H54 (cell line): ENCODE results near the gene RPS15A.
A peak's percentile ranks its signal among the peaks of the same experiment; 100 is the strongest.
"Not testable (repeated sequence)": the region's sequence is repeated elsewhere in the genome, so short reads cannot be mapped to it uniquely, and the experiment has no call there.

ENCODE experiments used
- DNase-seq: peaks from one replicate; pipeline ENCODE4 v3.0.0; 2011; ENCODE audit warnings: low spot score, mixed read lengths; ENCODE audit not compliant: insufficient read length
- FAIRE-seq: peaks from 3 replicates; lab custom pipeline; 2011; peaks lifted over from hg19 to GRCh38; lab: Jason Lieb, UNC
- POLR2A ChIP-seq: IDR thresholded peaks from 2 replicates; pipeline ENCODE4 v1.6.1; 2011; ENCODE audit warnings: low read depth, mild to moderate bottlenecking, low read length

RPS15A gene

DNA sequence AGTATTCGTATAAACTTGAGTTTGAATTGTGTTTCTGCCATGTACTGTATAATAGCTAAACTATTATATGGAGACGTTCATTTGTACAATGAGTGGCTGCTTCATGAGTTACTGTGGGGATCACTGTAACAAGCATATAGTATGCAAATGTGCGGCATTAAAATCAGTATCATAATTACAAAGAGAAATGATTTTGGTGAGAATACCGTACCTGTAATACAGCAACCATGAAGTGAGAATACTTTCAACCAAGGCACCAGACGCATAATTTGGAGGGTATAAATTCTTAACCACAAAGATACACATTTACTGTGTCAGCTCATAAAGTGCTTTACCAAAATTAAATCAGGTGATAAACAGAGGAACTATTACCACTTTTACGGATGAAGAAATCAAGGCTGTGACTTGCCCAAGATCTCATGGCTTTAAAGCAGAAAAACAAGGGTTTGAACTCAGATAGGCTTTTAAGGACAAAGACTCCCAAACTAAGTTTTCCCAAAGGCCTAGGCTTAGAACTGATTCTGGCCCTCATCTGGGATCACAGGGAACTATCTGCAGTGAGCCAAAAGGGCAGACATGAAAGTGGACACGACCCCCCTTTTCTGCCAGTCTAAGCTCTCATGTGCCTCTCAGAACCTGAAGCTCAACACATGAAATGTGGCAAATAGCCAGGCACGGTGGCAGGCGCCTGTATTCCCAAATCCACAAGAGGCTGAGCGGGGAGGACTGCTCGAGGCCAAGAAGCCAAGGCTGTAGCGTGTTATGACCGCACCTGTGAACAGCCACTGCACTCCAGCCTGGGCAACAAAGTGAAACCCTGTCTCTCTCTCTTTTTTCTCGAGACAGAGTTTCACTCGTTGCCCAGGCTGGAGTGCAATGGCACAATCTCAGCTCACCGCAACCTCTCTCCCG lies 6.4 kb downstream of the RPS15A start:
- DNase-seq (no peak), FAIRE-seq (no peak)
- TF ChIP-seq POLR2A = no peak

DNA sequence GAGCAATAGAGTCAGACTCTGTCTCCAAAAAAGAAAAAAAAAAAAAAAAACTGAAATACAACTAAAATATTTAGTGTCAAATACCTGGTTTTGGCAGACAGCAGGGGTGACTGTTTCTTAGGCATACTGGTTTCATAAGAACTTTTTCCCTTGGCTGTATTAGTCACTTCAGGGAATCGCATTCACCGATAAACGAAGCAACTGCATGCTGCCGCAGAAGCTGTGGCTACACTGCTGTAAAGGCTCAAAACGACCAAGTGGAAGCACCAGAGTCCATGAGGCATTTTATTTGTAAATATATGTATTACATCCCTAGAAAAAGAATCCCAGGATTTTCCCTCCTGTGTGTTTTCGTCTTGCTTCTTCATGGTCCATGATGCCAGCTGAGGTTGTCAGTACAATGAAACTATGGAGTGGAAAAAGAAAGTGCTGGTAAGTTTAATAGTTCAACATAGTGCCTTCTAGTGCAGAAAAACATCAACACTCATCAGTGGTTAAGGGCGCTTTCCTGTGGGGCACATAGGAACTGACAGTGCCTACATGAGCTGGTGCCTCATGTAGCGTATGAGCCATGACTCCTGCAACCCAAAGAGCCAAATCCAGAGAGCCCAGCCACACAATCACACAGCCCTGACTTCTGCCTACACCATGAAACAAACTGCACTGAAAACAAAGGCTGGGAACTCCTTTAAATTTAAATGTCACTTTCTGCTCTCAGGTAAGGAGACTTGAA lies 7.3 kb downstream of the RPS15A start:
- no peak for DNase-seq
- no peak for FAIRE-seq
- TF ChIP-seq POLR2A = no peak

DNA sequence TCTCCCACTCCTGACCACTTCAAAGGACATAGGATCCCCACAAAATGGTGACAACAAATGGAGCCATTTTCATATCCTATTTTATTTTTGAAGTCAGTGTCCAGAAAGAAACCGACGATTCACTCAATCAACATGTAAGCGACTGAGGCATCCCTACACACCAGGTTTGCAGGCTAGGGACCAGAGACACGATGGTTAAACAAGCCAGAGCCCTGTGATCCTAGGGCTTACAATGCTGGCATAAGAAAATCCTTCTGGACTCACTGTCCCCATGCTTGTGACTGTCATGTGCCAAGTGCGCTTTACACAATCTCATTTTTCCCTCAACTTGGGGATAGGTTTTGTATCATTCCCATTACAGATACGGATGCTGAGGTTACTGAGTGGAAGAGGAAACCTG lies 8.9 kb downstream of the RPS15A start:
- not testable (repeated sequence) for DNase-seq, FAIRE-seq

DNA sequence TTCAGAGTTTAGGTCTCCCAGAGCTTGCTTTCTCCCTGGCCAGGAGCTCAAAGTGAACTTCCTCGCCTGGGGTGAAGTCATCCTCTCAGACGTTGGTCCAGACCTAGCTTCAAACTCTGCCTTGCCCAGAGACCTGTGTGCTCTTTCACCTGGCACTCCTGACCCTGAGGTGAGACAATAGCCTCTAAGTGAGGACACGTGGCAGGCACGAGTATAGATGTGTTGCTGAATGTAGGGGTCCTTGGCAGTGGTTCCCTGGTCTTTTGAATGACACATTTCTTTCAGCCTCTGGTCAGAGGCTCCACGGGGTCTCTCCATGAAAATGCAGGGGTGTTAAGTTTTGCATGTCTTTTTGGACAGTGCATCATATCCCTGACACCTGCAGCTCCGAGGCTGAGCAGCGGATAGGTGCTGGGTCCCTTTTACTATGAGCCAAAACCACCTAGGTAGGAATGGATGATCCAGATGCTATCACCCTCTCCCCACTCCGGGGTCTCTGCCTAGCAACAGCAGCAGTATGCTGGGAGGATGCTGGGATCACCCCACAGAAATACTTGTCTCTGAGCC lies 9.6 kb downstream of the RPS15A start:
- not testable (repeated sequence) for FAIRE-seq, DNase-seq

DNA sequence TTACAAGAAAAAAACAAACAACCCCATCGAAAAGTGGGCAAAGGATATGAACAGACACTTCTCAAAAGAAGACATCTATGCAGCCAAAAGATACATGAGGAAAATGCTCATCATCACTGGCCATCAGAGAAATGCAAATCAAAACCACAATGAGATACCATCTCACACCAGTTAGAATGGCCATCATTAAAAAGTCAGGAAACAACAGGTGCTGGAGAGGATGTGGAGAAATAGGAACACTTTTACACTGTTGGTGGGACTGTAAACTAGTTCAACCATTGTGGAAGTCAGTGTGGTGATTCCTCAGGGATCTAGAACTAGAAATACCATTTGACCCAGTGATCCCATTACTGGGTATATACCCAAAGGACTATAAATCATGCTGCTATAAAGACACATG lies 12.5 kb downstream of the RPS15A start:
- FAIRE-seq, DNase-seq: not testable (repeated sequence)

DNA sequence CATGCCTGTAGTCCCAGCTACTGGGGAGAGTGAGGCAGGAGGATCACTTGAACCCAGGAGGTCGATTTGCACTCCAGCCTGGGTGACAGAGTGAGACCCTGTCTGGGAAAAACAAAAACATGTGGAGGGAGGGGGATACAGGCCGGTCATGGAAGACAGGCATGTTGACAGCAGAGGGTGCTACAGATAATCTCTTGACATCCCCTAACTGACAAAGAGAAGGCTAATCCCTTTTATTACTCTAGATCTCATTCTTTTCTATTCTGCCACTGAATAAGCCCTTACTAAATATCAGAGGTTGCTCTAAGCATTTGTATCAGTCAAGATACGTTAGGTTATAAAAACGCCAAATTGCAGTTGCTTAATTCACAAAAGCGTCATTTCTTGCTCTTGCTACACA lies 13.8 kb downstream of the RPS15A start:
- not testable (repeated sequence) for DNase-seq, FAIRE-seq

DNA sequence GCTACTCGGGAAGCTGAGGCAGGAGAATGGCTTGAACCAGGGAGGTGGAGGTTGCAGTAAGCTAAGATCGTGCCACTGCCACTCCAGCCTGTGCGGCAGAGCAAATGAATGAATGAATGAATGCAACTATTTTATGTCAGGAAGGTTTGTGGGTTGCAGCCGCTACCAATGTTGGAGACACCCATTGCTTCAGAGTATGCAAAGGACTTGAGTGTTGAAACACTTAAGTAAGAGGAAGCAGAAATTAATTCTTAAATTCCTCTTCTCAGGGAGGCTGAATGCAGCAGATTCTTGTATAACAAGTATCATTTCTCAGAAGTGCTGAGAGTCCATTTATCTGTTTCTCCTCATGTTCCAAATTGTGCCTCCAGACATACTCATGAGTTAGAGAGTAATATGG lies 15.5 kb downstream of the RPS15A start:
- DNase-seq, FAIRE-seq: not testable (repeated sequence)

DNA sequence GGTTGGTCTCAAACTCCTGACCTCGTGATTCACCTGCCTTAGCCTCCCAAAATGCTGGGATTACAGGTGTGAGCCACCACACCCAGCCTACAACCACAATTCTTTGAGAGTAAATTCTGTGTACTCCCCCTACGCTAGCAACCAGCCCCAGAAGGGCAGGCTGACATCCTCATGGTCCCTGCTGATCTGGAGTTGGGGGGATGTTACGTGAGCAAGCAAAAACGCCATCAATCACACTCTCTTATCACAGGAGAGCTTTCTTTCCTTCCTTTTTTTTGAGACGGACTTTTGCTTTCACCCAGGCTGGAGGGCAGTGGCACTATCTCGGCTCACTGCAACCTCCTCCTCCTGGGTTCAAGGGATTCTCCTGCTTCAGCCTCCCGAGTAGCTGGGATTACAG lies 18.0 kb downstream of the RPS15A start:
- not testable (repeated sequence) for FAIRE-seq, DNase-seq

DNA sequence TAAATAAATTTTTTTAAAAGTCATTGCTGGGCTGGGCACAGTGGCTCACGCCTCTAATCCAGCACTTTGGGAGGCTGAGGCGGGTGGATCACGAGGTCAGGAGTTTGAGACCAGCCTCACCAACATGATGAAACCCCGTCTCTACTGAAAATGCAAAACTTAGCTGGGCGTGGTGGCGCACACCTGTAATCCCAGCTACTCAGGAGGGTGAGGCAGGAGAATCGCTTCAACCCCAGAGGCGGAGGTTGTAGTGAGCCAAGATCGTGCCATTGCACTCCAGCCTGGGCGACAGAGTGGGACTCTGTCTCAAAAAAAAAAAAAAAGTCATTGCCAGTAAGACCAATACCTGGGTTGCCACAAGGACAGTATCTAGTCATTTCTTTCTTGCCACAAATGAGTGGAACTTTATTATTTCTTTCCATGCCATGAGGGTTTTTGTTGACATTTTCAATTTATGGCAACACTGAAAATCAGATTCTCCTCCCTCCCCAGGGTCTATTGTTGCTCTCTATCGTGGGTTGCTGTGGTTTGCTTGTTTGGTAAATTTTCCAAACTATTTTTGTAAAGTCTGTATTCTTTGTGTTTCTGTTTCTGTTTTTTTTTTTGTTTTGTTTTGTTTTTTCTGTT lies 19.7 kb downstream of the RPS15A start:
- FAIRE-seq, DNase-seq: not testable (repeated sequence)

DNA sequence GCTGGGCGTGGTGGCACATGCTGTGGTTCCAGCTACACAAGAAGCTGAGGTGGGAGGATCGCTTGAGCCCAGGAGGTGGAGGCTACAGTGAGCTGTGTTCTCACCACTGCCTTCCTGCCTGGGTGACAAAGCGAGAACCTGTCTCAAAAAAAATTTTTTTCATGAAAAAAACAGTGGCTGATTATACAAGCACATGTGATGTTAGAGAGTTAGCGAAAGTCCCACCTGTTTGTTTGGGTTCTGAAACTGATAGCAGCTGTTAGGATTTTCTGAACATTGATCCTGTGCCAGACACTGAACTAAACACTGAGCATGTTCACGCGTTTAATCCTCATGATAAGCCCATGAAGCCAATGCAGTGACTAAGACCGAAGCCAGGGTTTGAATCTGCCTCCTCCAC lies 22.9 kb downstream of the RPS15A start:
- not testable (repeated sequence) for DNase-seq, FAIRE-seq

DNA sequence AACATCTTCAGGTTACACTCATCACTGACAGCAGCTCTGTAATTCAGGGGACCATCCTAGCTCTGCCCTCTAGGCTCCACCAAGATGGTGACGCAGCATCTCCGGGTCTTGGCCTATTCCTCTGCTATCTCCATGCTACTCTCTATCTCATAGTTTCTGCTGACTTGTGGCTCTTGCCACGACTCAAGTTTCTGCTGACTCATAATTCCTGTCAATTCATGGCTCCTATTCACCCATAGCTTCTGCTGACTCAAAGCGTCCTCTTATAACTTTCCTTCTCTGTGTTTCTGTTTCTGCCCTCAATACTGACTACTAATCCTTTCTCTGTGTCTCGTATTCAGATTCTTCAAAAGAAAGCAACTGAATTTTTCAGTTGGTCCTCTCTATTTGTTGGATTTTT lies 27.4 kb downstream of the RPS15A start:
- not testable (repeated sequence) for FAIRE-seq, DNase-seq

DNA sequence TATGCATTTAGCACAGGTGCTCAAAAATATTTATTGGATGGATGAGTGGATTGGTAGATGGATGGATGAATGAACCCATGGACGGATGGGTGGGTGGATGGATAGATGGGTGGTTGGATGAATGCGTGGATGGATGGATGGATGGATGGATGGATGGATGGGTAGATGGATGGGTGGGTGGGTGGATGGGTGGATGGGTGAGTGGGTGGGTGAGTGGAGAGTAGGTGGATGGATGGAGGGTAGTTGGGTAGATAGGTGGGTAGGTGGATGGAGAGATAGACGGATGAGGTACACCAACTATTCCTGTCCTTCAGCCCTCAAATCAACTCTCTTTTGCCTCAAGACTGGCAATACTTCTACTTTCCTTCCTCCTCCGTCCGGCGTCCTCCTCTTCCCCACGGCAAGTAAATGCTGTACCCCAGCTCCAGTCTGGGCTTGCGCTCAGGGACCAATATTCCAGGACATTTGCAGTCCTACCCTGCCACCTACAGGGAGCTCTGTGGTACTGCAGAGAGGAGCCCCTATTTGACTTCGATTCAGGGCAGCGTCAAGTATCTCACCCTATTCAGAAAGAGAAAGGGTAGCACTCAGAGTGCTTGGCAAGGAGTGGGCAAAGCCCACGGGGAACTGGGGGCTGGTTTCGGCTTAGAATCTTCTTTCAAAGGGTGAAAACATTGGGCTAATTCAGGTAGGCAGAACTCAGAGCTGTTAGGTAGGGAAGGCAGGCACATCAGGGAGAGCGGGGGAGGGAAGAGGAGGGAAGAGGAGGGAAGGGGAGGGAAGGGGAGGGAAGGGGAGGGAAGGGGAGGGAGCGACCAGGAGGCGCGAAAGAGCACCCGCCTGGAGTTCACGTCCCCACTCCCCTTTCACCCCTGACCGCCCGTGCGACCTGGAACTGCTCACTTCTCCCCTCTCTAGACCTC lies 30.3 kb downstream of the RPS15A start:
- DNase-seq = not testable (repeated sequence)
- peak; percentile 50 for FAIRE-seq

DNA sequence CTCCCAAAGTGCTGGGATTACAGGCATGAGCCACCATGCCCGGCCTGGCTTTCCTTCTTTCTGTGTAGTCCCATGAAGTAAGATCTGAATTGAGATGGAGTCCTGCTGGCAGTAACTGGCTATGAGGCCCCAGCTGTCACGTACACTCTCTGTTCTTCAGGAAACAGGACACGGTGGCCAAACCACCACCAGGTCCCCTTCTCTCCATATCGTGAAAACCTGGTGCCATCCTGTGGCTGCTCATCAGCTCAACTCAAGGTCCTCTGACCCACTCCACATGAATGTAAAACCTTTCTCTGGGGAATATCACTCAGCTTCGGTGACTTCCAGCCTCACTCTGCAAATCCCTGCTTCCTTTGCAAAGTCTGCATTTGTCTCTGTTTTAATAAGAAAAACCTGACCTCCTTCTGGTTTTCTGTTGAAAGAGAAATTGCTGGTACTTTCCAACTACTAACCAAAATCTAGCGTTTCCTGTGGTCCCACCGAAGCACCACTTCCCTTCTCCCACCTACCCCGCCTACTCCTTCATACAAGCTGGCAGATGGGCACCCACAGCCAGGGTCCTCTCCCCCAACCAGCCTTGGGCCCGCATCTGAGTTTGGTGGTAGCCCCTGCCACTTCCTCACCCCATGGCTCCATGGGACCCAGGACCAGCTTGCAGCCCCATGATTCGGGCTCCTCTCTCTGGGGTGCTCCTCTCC lies 32.0 kb downstream of the RPS15A start:
- FAIRE-seq, DNase-seq: not testable (repeated sequence)

DNA sequence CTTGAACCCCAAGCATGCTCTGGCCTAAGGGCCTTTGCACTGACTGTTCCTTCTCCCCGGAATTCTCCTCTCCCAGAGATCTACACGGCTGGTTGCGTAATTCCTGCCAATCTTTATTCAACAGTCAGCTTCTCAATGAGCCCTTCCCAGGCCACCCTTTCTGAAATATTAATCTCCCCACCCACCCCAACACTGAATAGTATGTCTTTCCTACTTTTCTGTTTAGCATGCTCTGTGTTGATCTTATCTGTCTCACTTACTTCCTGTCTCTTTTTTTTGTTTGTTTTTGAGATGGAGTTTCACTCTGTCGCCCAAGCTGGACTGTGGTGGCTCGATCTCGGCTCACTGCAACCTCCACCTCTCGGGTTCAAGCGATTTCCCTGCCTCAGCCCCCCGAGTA lies 33.5 kb downstream of the RPS15A start:
- FAIRE-seq = not testable (repeated sequence)

DNA sequence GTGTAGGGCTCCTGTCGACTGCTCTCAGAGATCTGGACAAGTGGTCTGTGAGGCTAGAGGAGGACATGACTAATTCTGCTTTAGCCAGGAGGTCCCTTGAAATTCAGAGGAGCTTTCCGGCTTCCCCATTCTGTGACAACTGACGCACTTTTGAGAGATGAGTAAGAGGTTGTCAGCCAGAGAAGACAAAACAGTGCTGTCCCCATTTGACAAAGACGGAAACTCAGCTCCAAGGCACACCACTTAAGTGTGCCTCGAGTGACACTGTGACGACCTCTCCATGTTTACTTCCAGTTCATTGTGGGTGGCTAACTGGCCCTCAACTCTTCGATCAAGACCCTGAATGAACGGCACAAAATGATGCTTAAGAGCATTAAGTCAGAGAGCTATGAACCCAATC lies 47.3 kb downstream of the RPS15A start:
- not testable (repeated sequence) for FAIRE-seq, DNase-seq

More for the DNA sequence above, 33.5 kb downstream of the RPS15A start:
- DNase-seq = not testable (repeated sequence)

DNA sequence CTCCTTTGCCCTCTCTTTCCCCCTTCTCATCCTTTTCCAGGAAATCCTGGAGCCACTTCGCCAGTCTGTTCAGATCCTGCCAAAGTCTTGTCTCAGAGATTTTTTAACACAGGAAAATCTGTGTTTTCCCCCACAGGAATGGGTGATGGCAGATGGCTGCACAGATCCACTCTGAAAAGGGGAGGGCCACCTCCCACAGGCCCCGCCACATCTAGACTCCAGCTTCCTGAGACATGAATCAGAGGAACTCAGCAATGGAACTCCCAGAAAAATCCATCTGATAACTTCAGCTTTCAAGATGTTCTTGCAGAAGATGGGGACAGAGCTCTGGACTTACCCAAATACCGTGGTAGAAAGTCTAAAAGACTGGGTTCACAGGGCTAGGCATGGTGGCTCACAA lies 50.1 kb downstream of the RPS15A start:
- not testable (repeated sequence) for DNase-seq, FAIRE-seq

DNA sequence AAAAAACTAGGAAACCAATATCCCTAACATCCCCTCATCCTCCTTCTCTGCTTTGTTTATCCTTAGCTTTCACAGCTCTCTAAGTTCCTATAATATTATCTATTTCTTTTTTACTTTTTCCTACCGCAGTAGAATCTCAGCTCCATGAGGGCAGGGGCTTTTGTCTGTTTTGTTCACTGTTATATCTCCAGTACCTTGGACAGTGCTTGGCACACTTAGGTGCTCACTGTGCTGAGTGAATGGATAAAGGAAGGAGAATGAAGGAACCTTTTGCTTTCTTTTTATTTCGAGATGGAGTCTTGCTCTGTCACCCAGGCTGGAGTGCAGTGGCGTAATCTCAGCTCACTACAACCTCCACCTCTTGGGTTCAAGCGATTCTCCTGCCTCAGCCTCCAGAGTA lies 51.4 kb downstream of the RPS15A start:
- not testable (repeated sequence) for FAIRE-seq, DNase-seq

DNA sequence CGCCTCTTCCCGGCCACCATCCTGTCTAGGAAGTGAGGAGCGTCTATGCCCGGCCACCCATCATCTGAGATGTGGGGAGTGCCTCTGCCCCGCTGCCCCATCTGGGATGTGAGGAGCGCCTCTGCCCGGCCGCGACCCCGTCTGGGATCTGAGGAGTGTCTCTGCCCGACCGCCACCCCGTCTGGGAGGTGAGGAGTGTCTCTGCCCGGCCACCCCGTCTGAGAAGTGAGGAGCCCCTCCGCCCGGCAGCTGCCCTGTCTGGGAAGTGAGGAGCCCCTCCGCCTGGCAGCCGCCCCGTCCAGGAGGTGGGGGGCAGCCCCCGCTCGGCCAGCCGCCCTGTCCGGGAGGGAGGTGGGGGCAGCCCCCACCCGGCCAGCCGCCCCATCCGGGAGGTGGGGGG lies 55.9 kb downstream of the RPS15A start:
- DNase-seq, FAIRE-seq: not testable (repeated sequence)
